ENCODE results near the gene AMN.

AMN gene

GRCh38 chr14:102977475-102977874, 55.0 kb downstream of the AMN start:
- TF ChIP-seq GATA3 (IDR thresholded peaks at IDR 0.05; ENCODE audit: low read depth, low read length) (no peak), GATA2 (IDR thresholded peaks at IDR 0.05; ENCODE audit: low read depth, low read length) (no peak)

GRCh38 chr14:102979406-102979805, 56.9 kb downstream of the AMN start:
- TF ChIP-seq GATA3 (IDR thresholded peaks at IDR 0.05; ENCODE audit: low read depth, low read length), result no peak

GRCh38 chr14:102980409-102980810, 57.9 kb downstream of the AMN start:
- no peak for TF ChIP-seq GATA2 (IDR thresholded peaks at IDR 0.05; ENCODE audit: low read depth, low read length)
- TF ChIP-seq GATA3 (IDR thresholded peaks at IDR 0.05; ENCODE audit: low read depth, low read length), result no peak
